Measurements from ENCODE around the gene ZBTB26. TPM values are rescaled to one million over a fixed set of nuclear protein-coding genes. Genes with fewer than 3 reads are reported as not detected.
"Not testable (repeated sequence)": the region's sequence is repeated elsewhere in the genome, so short reads cannot be mapped to it uniquely, and the experiment has no call there.

The ZBTB26 gene
- total RNA-seq, 1 donor from 2014 or later, result 9.8 TPM

DNA sequence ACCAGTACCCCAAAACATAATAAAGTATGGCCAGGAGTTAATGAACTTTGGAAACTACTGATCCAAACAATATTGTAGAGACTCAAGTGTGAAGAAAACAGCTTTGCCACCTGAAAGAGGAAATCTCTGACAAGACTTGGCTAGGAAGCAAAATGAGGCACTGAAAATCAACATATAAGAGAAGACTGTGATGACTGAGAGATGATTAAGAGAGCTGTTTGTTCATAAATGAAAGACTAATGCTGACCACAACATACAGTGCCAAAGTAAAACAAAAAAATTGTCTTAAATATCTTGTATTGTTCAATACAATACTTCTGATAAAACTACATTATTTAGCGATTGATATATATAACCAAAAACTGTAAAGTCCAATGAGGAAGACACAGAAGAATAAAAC, 33.3 kb downstream of the ZBTB26 start:
- no peak overlapping the region for H3K27ac Mint-ChIP-seq (ENCODE audit: unreplicated experiment)
- no peaks in the 10 kb centered on the region for H3K4me1 Mint-ChIP-seq (ENCODE audit: unreplicated experiment)
- TF ChIP-seq, protein P1, sequence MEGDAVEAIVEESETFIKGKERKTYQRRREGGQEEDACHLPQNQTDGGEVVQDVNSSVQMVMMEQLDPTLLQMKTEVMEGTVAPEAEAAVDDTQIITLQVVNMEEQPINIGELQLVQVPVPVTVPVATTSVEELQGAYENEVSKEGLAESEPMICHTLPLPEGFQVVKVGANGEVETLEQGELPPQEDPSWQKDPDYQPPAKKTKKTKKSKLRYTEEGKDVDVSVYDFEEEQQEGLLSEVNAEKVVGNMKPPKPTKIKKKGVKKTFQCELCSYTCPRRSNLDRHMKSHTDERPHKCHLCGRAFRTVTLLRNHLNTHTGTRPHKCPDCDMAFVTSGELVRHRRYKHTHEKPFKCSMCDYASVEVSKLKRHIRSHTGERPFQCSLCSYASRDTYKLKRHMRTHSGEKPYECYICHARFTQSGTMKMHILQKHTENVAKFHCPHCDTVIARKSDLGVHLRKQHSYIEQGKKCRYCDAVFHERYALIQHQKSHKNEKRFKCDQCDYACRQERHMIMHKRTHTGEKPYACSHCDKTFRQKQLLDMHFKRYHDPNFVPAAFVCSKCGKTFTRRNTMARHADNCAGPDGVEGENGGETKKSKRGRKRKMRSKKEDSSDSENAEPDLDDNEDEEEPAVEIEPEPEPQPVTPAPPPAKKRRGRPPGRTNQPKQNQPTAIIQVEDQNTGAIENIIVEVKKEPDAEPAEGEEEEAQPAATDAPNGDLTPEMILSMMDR (IDR thresholded peaks at IDR 0.05; ENCODE audit: unreplicated experiment), result no peak
- H3K9me3 Mint-ChIP-seq (ENCODE audit: unreplicated experiment), result no peaks in the 10 kb centered on the region
- H3K36me3 Mint-ChIP-seq (ENCODE audit: low read depth, unreplicated experiment), result peaks cover 10% of the 10 kb centered on the region
- no peak overlapping the region for H3K4me3 Mint-ChIP-seq (ENCODE audit: unreplicated experiment)
- DNase-seq (ENCODE audit: low spot score), result no peak
- no peaks in the 10 kb centered on the region for H3K27me3 Mint-ChIP-seq (ENCODE audit: unreplicated experiment)

DNA sequence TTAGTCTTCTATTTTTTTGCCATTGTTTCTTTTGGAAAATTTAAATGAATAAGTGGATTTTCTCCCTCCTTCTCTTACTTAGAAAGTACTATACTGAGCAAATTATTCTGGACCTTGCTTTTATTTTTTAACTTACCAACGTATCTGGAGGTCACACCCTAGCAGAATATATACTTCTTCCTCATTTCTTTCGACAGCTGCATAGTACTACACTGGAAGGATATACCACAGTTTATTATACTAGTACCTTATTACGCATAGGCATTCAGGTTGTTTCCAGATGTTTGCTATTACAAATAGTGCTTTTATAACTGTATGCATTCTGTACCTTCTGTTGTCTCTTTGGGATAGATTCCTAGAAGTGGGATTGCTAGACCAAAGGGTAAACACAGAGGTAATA, 42.8 kb downstream of the ZBTB26 start:
- DNase-seq (ENCODE audit: low spot score), result no peak
- peaks cover 27% of the 10 kb centered on the region for H3K36me3 Mint-ChIP-seq (ENCODE audit: low read depth, unreplicated experiment)
- H3K27me3 Mint-ChIP-seq (ENCODE audit: unreplicated experiment), result no peaks in the 10 kb centered on the region
- H3K4me3 Mint-ChIP-seq (ENCODE audit: unreplicated experiment), result no peak overlapping the region
- no peak overlapping the region for H3K27ac Mint-ChIP-seq (ENCODE audit: unreplicated experiment)
- TF ChIP-seq, protein P1 (IDR thresholded peaks at IDR 0.05; ENCODE audit: unreplicated experiment), result no peak
- no peaks in the 10 kb centered on the region for H3K4me1 Mint-ChIP-seq (ENCODE audit: unreplicated experiment)
- H3K9me3 Mint-ChIP-seq (ENCODE audit: unreplicated experiment), result no peaks in the 10 kb centered on the region

DNA sequence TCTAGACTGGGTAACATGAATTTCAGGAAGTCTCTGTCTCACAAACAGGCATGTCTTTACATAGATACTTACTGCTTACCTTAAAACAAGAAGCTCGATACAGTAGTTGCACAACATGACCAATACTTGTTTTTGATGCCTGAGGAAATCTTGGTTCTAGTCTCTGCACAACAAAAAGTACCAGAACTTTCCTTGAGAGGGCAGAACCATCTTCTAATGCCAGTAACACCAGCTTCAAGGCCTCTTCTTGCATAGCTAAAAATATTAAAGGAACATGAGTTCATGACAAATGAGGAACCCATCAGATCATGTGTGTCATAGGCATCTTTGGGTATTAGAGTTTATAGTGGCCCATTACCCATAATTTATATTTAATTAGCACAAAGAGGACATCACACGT, 48.2 kb downstream of the ZBTB26 start:
- TF ChIP-seq, protein P1 (IDR thresholded peaks at IDR 0.05; ENCODE audit: unreplicated experiment), result no peak
- Mint-ChIP-seq H3K9me3 (ENCODE audit: unreplicated experiment) (no peaks in the 10 kb centered on the region), H3K27me3 (ENCODE audit: unreplicated experiment) (no peaks in the 10 kb centered on the region), H3K36me3 (ENCODE audit: low read depth, unreplicated experiment) (peaks cover 28% of the 10 kb centered on the region), H3K4me1 (ENCODE audit: unreplicated experiment) (no peaks in the 10 kb centered on the region), H3K4me3 (ENCODE audit: unreplicated experiment) (no peak overlapping the region), H3K27ac (ENCODE audit: unreplicated experiment) (peak overlapping the region; percentile 22)
- no peak for DNase-seq (ENCODE audit: low spot score)

DNA sequence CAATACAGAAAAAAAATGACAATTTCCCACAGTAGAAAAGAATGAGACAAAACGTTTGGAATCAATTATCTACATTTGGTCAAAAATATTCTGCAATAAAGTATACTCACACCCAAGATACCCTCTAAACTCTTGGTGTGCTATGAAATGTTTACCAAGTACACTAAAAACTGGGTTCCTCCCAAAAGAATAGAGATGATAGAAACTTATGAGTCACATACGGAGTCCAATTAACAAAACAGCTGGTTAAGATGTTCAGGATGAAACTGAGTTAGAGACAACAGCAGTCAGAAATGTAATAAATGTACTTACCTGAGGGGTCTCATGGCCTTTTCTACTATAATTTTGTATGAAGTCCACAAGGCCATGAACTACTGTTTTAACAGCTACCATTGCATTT, 51.9 kb downstream of the ZBTB26 start:
- Mint-ChIP-seq H3K27ac (ENCODE audit: unreplicated experiment) (no peak overlapping the region), H3K36me3 (ENCODE audit: low read depth, unreplicated experiment) (peaks cover 35% of the 10 kb centered on the region), H3K27me3 (ENCODE audit: unreplicated experiment) (no peaks in the 10 kb centered on the region), H3K9me3 (ENCODE audit: unreplicated experiment) (no peaks in the 10 kb centered on the region), H3K4me3 (ENCODE audit: unreplicated experiment) (no peak overlapping the region), H3K4me1 (ENCODE audit: unreplicated experiment) (no peaks in the 10 kb centered on the region)
- TF ChIP-seq, protein P1 (IDR thresholded peaks at IDR 0.05; ENCODE audit: unreplicated experiment), result no peak
- DNase-seq (ENCODE audit: low spot score), result no peak

GRCh38 chr9:122875523-122875922, 55.8 kb downstream of the ZBTB26 start:
- H3K4me3 Mint-ChIP-seq (ENCODE audit: unreplicated experiment), result no peak overlapping the region
- H3K4me1 Mint-ChIP-seq (ENCODE audit: unreplicated experiment), result no peaks in the 10 kb centered on the region
- no peaks in the 10 kb centered on the region for H3K9me3 Mint-ChIP-seq (ENCODE audit: unreplicated experiment)
- peaks cover 2% of the 10 kb centered on the region for H3K27me3 Mint-ChIP-seq (ENCODE audit: unreplicated experiment)
- no peak for DNase-seq (ENCODE audit: low spot score)
- TF ChIP-seq, protein P1 (IDR thresholded peaks at IDR 0.05; ENCODE audit: unreplicated experiment), result no peak
- H3K27ac Mint-ChIP-seq (ENCODE audit: unreplicated experiment), result no peak overlapping the region
- H3K36me3 Mint-ChIP-seq (ENCODE audit: low read depth, unreplicated experiment), result peaks cover 42% of the 10 kb centered on the region

DNA sequence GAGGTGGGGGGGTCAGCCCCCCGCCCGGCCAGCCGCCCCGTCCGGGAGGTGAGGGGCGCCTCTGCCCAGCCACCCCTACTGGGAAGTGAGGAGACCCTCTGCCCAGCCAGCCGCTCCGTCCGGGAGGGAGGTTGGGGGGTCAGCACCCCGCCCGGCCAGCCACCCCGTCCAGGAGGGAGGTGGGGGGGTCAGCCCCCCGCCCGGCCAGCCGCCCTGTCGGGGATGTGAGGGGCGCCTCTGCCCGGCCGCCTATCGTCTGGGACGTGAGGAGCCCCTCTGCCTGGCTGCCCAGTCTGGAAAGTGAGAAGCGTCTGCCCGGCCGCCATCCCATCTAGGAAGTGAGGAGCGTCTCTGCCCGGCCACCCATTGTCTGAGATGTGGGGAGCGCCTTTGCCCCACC, 64.0 kb downstream of the ZBTB26 start:
- not testable (repeated sequence) for H3K4me1 Mint-ChIP-seq (ENCODE audit: unreplicated experiment); H3K4me3 Mint-ChIP-seq (ENCODE audit: unreplicated experiment); H3K9me3 Mint-ChIP-seq (ENCODE audit: unreplicated experiment); DNase-seq (ENCODE audit: low spot score); H3K27ac Mint-ChIP-seq (ENCODE audit: unreplicated experiment); H3K27me3 Mint-ChIP-seq (ENCODE audit: unreplicated experiment)
- H3K36me3 Mint-ChIP-seq (ENCODE audit: low read depth, unreplicated experiment), result peaks cover 39% of the 10 kb centered on the region
